Liver (tissue), 3 donors: ENCODE measurements around the gene CYBB.

ENCODE experiments used
- EGR1 ChIP-seq, 2 donors: IDR thresholded peaks; 2 replicates each; pipeline ENCODE4 v1.6.1; 2016 to 2018; ENCODE audit warnings: antibody characterized with exemption in 2 of 2, low read depth in 2 of 2
- TAF1 ChIP-seq: conservative IDR thresholded peaks from 2 replicates; pipeline ENCODE4 v1.6.1; 2016; ENCODE audit warnings: antibody characterized with exemption, mild to moderate bottlenecking
- TF ChIP-seq, protein P1 (sequence below): fragments of 150-350 bp; IDR thresholded peaks from 2 replicates; pipeline ENCODE4 v1.5.1; 2017; ENCODE audit warnings: improper control_type of control experiment, low read depth, low read length; ENCODE audit not compliant: missing input control
- donor health status: healthy.
- donor health status: healthy.

DNA sequence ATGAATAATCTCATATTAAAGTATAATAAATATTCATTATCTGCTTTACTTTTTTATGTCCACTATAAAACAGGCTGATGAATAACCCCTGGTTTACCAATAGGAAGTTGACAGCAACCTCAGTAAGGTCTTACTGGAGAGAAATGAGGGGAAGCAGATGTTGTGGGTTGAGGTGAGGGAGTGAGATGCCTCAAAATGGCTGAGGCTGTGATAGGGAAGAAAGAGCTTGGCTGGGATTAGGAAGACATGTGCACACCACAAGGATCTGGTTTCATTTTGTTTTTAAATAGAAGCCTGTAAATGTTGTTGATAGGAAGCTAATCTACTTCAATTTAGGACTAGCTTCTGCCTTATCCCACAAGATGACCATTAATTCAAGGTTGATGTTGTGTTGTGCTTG, 14.4 kb upstream of the CYBB start:
- no peak for TF ChIP-seq TAF1
- TF ChIP-seq, protein P1, sequence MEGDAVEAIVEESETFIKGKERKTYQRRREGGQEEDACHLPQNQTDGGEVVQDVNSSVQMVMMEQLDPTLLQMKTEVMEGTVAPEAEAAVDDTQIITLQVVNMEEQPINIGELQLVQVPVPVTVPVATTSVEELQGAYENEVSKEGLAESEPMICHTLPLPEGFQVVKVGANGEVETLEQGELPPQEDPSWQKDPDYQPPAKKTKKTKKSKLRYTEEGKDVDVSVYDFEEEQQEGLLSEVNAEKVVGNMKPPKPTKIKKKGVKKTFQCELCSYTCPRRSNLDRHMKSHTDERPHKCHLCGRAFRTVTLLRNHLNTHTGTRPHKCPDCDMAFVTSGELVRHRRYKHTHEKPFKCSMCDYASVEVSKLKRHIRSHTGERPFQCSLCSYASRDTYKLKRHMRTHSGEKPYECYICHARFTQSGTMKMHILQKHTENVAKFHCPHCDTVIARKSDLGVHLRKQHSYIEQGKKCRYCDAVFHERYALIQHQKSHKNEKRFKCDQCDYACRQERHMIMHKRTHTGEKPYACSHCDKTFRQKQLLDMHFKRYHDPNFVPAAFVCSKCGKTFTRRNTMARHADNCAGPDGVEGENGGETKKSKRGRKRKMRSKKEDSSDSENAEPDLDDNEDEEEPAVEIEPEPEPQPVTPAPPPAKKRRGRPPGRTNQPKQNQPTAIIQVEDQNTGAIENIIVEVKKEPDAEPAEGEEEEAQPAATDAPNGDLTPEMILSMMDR: no peak
- TF ChIP-seq EGR1 (IDR thresholded peaks at IDR 0.05; ENCODE audit: low read depth in 2 of 2): no peak
